HG03442 (cell line): ENCODE measurements around the gene PLSCR1.

Source experiments
- ATAC-seq: cut with Tn5 transposase; IDR thresholded peaks from one replicate; pipeline ENCODE4 v1.9.1; 2021; ENCODE audit warnings: mild to moderate bottlenecking, moderate library complexity; ENCODE audit not compliant: unreplicated experiment

Gene PLSCR1, protein sequence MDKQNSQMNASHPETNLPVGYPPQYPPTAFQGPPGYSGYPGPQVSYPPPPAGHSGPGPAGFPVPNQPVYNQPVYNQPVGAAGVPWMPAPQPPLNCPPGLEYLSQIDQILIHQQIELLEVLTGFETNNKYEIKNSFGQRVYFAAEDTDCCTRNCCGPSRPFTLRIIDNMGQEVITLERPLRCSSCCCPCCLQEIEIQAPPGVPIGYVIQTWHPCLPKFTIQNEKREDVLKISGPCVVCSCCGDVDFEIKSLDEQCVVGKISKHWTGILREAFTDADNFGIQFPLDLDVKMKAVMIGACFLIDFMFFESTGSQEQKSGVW

DNA sequence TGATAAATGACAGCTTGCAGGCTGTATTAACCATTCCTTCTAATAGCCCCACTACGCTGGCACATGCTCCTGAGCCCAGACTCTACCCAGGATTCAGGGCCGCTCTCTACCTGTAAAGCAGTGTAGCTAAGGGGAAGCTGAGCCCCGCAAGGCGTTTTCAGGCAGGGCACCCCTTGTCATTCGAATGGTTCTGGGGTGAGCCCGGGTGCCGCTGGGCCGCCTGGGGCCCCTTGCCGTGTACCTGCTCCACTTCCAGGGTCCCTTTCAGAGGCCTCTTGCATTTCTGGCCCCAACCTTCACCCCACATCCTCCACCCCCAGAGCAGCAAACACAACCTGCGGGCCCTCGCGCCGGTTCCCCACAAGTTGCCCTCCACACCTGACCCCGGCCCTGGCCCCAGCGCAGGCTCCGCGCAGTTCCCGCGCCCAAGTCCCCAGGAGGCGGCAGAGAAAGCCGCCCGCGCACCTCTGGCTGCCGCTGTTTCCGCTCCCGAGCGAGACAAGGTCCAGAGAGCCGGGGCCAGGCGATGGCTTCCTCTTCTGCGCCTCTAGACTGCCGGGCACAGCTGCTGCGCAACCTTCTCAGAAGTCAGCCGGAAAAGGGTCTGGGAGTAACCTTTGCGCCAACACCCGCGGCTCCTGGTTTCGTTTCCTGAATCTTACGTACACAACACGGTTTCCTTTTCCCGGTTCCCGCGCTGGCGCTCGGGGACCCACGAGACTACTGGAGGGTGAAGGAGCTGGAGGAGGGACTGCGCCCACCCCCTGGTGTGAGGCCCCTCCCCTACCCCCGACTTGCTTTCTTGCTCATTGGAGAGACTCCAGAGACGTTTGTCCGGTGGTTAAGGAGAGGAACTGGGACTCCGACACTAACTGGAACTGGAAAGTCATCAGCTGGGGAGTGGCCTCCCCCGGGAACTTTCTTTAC is at the start of gene PLSCR1:
Gene PLSCR1 (minus strand): TSS at position 606 of the 927 bp plus-strand sequence. CDS start 8,055 bp downstream, outside the sequence.
- peak; percentile 82 for ATAC-seq

DNA sequence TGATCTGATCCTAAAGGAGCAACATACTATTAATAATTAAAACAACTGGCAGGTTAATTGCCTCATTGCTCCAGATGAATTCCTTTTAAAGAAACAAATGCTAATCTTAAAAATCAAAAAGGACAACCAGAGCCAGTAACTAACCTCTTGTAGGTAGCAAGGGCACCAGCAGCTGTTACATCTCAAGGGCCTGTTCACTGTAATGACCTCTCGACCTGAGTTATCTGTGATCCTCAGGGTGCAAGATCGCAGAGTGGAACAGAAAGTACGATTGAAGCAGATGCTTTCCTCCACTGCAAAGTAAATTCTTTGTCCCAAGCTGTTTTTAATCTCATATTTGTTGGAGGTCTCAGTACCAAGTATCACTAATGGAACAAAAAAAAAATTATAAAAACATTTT is 49.4 kb upstream of the PLSCR1 start:
- no peak for ATAC-seq

DNA sequence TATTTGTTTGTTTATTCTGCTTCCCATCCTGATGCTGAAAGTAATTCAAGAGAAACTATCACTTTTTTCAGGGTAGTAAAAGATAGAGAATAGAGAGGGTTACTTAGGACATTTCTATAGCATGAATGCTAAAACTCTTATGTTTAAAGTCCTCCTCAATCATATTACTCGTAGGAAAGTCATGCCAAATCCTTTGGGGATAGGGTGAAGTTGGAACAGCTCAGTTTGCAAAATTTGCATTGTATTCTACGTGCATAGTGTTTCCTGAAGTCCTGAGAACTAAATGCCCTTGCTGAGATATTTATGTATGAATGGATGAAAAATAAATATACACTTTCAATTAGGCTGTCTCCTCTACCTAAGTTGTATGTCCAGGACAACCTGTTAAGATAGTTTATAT is 46.1 kb upstream of the PLSCR1 start:
- no peak for ATAC-seq

DNA sequence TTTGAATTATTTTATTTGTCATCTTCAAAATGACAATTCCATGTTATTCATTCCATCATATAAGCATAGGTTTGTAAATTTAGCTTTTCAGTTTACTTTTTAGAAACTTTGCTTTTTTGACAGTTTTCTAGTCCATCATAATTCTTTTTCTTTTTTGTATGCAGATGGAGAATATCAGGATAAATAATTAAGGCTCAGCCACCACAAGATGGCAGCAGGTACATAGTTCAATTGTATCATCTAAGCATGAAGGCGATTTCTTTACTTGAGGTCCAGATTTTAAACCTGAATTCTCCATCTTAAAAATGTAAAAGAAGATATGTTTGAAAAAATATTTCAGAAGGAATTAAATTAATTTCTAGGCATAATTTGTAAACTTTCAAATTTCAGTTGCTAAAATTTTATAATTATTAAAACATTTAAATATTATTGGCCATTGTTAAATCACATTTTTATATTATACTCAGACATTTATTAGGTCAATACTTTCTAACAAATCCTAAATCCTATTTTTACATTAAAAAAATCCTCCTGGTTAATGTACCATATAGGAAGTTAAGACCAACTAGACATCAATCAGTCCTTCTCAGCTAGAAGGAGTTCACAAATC is 45.6 kb upstream of the PLSCR1 start:
- ATAC-seq, result peak; percentile 62

DNA sequence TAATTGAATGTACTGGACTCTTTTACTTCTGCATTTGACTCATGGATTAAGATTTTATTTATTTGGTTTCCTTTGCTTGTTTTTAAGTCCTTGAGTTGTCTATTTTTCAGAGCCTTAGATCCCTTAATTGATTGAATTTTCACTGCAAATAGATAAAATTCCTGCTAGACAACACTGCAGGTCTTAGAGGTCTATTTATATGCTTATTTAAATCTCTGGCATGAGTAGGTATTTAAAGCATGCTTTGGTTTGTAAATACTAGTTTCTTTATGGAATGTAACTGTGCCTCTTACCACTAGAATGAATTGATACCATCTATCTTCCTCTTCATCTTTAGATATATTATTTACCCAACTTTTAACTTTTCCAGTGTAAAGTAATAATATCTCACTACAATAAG is 40.7 kb upstream of the PLSCR1 start:
- ATAC-seq, result no peak

DNA sequence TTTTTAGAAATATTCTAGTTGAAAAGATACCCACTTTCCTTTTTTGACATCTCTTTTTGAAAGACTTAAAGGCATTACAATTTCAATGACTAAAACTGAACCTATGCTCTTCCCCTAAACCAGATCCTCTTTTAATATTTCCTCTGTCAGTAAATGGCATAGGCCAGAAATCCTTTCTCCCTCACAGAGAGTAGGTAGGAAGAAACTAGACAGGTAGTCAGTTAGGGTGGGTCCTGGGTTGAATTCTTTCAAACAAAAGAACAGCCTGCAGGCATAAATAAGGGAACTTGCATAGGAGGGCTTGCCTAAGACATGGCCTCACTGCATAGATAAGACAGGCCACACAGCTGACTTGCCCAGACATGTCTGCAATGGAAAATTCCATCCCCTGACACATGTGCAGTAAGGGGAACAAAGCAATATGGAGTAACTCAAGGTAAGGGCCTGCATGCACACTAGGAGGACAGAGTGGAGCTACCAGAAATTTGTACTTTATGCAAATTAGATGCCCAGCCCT is 37.6 kb upstream of the PLSCR1 start:
- peak; percentile 40 for ATAC-seq

DNA sequence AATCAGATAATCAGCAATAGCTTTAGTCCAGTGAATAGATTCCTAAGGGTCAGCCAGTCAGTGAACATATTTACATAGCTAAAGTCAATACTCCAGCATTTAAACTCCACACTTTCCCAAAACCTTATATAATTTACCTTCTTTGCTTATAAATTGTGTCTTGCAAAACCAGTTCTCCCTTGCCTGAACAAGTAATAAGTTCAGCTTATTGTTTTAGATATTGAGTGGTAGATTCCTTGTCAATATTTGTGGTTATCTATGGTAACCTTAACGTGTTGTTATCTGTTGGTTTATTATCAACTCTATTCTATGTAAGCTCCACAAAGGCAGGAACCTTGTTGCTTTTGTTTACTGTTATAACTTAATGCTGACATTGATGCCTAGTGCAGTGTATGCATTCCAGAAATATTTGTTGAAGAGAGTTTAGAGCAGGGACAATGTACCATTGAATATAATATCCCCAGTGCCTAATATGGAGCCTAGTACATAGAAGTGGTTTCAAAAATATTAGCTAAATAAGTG is 36.7 kb upstream of the PLSCR1 start:
- ATAC-seq, result no peak

DNA sequence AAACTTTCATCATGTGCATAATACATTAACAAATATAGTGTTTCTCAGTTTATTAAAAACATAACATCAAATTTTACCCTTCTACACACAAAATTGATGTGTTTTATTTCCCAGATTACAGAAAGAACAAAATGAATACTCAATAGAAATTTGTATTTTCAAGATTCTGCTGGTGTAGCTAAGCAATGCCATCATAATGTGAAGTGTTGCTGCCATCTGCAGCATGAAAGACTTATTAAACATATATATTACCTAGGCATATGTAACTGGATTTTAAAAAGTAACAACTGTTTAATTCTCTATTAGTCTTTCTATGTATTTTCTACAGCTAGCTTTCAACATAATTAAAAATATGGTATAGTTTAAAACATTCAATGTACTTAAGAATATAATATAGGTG is 33.3 kb upstream of the PLSCR1 start:
- ATAC-seq, result peak; percentile 62

DNA sequence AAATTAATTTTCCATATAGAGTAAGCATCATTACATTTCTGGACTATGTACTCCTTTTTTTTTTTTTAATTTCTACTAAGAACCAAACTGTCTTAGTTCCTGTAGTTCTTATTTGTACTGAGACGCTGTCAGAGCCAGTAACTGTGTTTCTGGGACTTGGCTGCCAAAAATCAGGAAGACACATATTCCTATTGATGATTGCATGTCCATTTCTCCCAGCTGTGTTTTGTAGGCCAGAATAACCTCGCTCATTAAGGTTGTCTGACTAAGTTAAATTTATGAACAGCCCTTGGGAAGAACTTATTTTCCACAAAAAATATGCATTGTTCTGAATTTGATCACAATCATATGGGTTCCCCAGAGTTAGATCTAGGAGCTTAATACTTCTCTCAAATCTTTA is 31.2 kb upstream of the PLSCR1 start:
- ATAC-seq, result no peak

DNA sequence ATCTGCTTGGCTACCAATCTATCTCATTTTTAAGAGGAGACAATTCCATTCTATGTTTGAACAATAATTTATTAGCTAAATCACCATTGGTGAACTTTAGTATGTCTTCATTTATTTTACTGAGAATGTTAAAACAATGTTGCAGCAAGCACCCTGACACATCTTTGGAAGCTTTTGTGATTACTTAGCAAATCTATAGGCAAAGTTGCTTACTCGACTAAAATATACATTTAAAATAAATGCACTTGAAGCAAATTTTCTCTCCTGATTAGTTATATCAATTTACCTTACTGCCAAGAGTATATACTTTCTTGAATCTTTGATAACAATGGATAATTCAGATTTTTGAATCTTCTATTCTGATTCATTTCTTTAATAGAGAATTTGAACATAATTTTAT is 29.8 kb upstream of the PLSCR1 start:
- ATAC-seq, result no peak

DNA sequence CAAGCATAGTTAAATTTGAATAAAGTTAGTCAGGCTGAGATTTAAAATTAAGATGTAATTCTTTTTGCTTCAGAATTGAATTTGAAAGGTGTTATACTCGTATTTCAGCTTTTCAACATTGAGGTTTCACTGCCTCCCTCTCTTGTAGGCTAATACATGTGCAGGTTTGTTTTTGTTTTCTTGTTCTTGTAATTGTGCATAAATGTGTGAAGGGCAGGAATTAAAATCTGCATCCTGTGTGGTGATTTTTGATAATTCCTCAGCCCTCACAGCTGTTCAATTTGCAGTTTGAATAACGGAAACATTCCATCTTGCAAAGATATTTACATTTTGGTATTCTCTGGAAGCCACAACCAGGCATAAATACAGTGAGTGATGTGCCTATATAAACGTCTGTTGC is 24.9 kb upstream of the PLSCR1 start:
- no peak for ATAC-seq

DNA sequence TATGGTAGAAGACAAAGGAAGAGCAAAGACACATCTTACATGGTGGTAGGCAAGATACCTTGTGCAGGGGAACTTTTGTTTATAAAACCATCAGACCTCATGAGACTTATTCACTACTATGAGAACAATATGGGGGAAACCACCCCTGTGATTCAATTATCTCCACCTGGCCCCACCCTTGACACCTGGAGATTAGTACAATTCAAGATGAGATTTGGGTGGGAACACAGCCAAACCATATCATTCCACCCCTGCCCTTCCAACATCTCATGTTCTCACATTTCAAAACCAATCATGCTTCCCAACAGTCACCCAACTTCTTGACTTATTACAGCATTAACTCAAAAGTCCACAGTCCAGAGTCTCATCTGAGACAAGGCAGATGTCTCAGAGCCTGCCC is 21.7 kb upstream of the PLSCR1 start:
- ATAC-seq, result no peak

DNA sequence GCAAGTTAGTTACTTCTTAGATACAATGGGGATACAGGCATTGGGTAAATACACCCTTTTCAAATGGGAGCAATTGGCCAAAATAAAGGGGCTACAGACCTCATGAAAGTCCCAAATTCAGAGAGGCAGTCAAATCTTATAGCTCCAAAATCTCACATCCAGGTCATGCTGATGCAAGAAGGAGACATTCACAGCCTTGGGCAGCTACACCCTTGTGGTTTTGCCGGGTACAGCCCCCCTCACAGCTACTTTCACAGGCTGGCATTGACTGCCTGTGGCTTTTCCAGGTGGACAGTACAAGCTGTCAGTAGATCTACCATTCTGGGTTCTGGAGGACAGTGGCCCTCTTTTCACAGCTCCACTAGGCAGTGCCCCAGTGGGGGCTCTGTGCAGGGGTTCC is 17.5 kb upstream of the PLSCR1 start:
- ATAC-seq, result no peak

DNA sequence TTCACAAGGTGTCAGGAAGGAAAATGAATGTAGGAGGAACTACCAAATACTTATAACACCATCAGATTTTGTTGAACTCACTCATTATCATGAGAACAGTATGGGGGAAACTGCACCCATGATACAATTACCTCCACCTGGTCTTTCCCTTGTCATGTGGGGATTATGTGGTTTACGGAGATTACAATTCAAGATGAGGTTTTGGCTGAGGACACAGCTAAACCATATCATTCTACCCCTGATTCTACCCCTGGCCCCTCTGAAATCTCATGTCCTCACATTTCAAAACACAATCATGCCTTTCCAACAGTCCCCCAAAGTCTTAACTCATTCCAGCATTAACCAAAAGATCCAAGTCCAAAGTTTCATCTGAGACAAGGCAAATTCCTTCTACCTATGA is 17.1 kb upstream of the PLSCR1 start:
- ATAC-seq, result no peak

DNA sequence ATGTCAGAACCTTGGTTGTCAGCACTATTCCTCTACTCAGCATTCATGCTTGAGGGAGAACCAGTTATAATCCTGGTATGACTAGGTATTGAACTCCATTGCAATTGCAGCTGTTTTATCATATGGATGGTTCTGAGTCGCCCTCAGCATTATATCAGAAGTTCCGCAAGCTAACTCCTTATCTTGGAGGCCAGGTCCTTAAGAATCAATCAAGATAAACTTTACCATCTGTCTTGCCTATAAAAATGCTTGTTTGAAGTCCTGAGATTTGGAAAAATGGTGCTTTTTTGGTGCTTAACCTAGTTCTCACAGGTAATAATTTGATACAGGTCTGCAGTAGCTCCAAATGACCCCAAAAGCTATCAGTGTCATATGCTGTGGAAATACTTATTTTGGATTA is 16.3 kb upstream of the PLSCR1 start:
- no peak for ATAC-seq

DNA sequence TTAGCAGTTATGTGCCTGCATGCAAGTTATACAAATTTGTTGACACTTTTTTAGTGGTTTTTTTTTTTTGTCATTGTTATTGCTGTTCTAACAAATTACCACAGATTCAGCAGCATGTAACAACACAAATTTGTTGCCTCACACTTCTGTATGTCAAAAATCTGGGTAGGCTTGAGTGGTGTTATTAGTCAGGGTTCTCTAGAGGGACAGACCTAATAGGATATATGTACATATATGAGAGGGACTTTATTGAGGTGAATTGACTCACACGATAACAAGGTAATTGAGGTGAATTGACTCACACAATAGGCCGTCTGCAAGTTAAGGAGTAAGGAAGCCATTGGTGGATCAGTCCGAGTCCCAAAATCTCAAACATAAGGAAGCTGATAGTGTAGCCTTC is 15.0 kb upstream of the PLSCR1 start:
- no peak for ATAC-seq

DNA sequence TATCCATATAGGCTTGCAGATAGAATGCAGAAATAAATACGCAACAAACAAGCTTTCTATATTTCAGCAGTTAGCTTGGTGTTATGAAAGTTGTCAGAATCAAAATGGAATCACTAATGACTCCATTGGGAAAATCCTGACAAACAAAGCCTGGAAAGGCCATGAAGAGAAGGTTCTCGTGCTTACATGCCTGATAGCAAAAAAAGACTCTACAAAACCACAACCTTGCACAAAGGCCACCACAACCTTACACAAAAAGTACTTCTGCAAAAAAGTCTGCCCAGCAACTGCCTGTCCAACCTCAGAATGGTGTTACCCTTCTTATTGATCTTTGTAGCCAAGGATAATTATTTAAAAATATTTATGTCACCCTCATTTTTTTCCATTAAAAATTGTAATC is 14.4 kb upstream of the PLSCR1 start:
- ATAC-seq, result no peak

DNA sequence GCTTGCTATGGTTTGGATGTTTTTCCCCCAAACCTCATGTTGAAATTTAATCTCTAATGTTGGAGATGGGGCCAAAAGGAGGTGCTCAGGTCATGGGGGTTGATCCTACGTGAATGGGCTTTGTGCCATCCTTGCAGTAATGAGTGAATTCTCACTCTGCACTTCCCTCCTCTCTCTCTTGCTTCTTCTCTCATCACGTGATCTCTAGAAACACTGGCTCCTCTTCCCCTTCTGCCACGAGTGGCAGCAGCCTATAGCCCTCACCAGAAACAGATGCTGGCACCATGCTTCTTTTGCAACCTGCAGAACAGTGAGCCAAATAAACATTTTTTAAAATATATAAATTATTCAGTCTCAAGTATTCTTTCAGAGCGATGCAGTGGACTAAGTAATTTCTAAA is 13.3 kb upstream of the PLSCR1 start:
- no peak for ATAC-seq

DNA sequence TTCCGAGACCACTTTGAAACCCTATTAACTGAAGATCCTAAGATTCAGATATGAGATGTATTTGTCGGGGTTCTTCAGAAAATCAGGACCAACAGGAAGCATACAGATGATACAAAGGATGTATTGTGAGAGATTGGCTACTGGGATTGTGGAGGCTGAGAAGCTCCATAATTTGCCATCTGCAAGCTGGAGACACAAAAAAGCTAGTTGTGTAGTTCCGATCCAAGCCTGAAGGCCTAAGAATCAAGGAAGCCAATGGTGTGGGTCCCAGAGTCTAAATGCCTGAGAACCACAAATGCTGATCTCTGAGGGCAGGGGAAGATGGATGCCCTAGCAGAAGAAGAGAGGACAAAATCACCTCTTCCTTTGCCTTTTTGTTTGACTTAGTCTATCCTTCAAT is 10.9 kb upstream of the PLSCR1 start:
- no peak for ATAC-seq

DNA sequence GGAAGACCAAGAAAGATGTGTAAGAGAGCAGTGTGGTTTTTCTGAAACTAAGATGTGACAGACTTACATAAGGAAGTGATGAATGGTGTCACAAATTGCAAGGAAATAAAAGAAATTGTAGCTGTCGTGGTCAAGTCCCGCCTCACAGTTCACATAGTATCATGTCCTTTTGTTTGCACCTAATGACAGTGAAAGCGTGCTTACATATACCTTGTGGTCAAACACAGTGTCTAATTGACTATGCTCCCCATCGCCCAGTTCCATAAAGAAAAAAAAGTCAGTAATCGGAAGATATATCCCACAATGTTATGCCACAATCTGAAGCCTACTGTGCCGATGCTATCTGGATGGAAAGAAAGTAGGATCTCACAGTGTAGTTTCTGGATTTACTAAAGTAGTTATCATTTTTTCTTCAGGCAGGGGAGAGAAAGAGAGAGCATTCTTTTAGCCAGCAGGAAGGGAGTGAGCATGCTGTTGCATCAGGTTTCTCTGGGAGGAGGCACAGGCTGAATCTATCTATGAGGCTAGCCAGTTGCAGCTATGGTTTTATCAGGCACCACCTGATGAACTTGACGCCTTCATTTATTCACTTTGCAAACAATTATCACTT is 9.8 kb upstream of the PLSCR1 start:
- peak; percentile 34 for ATAC-seq
